ENCODE data around the gene PRICKLE3. TPM values are rescaled to one million over a fixed set of nuclear protein-coding genes. Genes with fewer than 3 reads are reported as not detected.

PRICKLE3 gene
- total RNA-seq, 1 experiment from 2014 or later = 4.3 TPM

Small RNAs within 50 kb of the gene (small RNA-seq; reads per million reads assigned to genes)
- gene RN7SL262P = not detected

Other genes with a start within 250 kb of the PRICKLE3 start
- gene OTUD5, start 228.8 kb downstream of the PRICKLE3 start, total RNA-seq (2014; rRNA removed; shearing (Covaris generic)) = 30.0 and 31.7 TPM in 2 replicates
- 0.23 and 0.42 TPM in 2 replicates for gene KCND1, start 214.5 kb downstream of the PRICKLE3 start, total RNA-seq (2014; rRNA removed; shearing (Covaris generic))
- gene GRIPAP1, start 184.1 kb downstream of the PRICKLE3 start, total RNA-seq (2014; rRNA removed; shearing (Covaris generic)) = 11.9 and 13.9 TPM in 2 replicates
- 52.6 and 65.8 TPM in 2 replicates for gene TFE3, start 143.0 kb downstream of the PRICKLE3 start, total RNA-seq (2014; rRNA removed; shearing (Covaris generic))
- gene CCDC120, start 127.4 kb downstream of the PRICKLE3 start, total RNA-seq (2014; rRNA removed; shearing (Covaris generic)) = 0.14 TPM in 1 of 2 replicates, not detected in the other
- gene PRAF2, start 112.4 kb downstream of the PRICKLE3 start, total RNA-seq (2014; rRNA removed; shearing (Covaris generic)) = 8.6 and 22.1 TPM in 2 replicates
- 40.7 and 45.2 TPM in 2 replicates for gene WDR45, start 106.5 kb downstream of the PRICKLE3 start, total RNA-seq (2014; rRNA removed; shearing (Covaris generic))
- gene GPKOW, start 62.6 kb downstream of the PRICKLE3 start, total RNA-seq (2014; rRNA removed; shearing (Covaris generic)) = 27.6 and 30.2 TPM in 2 replicates
- 0.13 TPM in 1 of 2 replicates, not detected in the other for gene MAGIX, start 23.6 kb downstream of the PRICKLE3 start, total RNA-seq (2014; rRNA removed; shearing (Covaris generic))
- 126 and 199 TPM in 2 replicates for gene PLP2, start 14.5 kb downstream of the PRICKLE3 start, total RNA-seq (2014; rRNA removed; shearing (Covaris generic))
- gene SYP, start 13.8 kb upstream of the PRICKLE3 start, total RNA-seq (2014; rRNA removed; shearing (Covaris generic)) = 0.23 and 0.70 TPM in 2 replicates
- gene CACNA1F, start 47.0 kb upstream of the PRICKLE3 start, total RNA-seq (2014; rRNA removed; shearing (Covaris generic)) = not detected in 2 replicates
- gene CCDC22, start 49.1 kb upstream of the PRICKLE3 start, total RNA-seq (2014; rRNA removed; shearing (Covaris generic)) = 9.8 and 13.1 TPM in 2 replicates
- not detected in 2 replicates for gene FOXP3, start 78.3 kb upstream of the PRICKLE3 start, total RNA-seq (2014; rRNA removed; shearing (Covaris generic))
- 0.30 and 0.53 TPM in 2 replicates for gene PPP1R3F, start 83.4 kb upstream of the PRICKLE3 start, total RNA-seq (2014; rRNA removed; shearing (Covaris generic))
- gene GAGE10, start 117.3 kb upstream of the PRICKLE3 start, total RNA-seq (2014; rRNA removed; shearing (Covaris generic)) = not detected in 2 replicates
- 0.69 TPM in 1 of 2 replicates, not detected in the other for gene GAGE12J, start 135.7 kb upstream of the PRICKLE3 start, total RNA-seq (2014; rRNA removed; shearing (Covaris generic))
- gene GAGE13, start 145.2 kb upstream of the PRICKLE3 start, total RNA-seq (2014; rRNA removed; shearing (Covaris generic)) = 9.9 TPM in 1 of 2 replicates, not detected in the other